ENCODE data around the gene USP54.

- no peak for TF ChIP-seq CTCF (IDR thresholded peaks at IDR 0.05; ENCODE audit: insufficient read depth, low read length)
- TF ChIP-seq, protein P1, sequence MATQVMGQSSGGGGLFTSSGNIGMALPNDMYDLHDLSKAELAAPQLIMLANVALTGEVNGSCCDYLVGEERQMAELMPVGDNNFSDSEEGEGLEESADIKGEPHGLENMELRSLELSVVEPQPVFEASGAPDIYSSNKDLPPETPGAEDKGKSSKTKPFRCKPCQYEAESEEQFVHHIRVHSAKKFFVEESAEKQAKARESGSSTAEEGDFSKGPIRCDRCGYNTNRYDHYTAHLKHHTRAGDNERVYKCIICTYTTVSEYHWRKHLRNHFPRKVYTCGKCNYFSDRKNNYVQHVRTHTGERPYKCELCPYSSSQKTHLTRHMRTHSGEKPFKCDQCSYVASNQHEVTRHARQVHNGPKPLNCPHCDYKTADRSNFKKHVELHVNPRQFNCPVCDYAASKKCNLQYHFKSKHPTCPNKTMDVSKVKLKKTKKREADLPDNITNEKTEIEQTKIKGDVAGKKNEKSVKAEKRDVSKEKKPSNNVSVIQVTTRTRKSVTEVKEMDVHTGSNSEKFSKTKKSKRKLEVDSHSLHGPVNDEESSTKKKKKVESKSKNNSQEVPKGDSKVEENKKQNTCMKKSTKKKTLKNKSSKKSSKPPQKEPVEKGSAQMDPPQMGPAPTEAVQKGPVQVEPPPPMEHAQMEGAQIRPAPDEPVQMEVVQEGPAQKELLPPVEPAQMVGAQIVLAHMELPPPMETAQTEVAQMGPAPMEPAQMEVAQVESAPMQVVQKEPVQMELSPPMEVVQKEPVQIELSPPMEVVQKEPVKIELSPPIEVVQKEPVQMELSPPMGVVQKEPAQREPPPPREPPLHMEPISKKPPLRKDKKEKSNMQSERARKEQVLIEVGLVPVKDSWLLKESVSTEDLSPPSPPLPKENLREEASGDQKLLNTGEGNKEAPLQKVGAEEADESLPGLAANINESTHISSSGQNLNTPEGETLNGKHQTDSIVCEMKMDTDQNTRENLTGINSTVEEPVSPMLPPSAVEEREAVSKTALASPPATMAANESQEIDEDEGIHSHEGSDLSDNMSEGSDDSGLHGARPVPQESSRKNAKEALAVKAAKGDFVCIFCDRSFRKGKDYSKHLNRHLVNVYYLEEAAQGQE (IDR thresholded peaks at IDR 0.05; ENCODE audit: insufficient replicate concordance, low read depth): no peak
- TF ChIP-seq POLR2AphosphoS5 (IDR thresholded peaks at IDR 0.05; ENCODE audit: low read depth): no peak
Measured at GRCh38 chr10:73506491-73506890, 84.7 kb downstream of the USP54 start.
